ENCODE data around the gene CHRDL2.

DNA sequence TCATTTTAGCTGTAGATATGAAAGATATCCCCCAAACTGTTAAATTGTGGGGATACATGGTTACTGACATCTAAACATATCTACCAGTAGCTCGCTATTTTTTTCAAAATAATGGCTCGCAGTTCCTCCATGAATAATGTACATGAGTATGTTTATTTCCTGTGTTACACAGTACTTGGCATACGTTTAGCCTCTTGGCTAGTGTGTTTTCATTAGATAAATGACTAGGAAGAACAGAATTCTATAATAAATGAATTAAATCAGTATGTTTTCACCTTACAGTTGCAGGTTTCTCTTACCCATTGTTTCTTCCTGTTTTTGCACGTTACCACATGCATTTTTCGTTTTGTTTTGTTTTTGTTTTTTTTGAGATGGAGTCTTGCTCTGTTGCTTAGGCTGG lies 39.2 kb upstream of the CHRDL2 start:
- TF ChIP-seq, protein P1, sequence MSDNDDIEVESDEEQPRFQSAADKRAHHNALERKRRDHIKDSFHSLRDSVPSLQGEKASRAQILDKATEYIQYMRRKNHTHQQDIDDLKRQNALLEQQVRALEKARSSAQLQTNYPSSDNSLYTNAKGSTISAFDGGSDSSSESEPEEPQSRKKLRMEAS (IDR thresholded peaks at IDR 0.05): no peak
- TF ChIP-seq CTCF (IDR thresholded peaks at IDR 0.05 in 2 of 3, conservative IDR thresholded peaks at IDR 0.05 in 1 of 3; ENCODE audit: borderline replicate concordance in 1 of 3, insufficient read depth in 1 of 3, low read depth in 2 of 3, low read length in 2 of 3) (no peak), CEBPB (IDR thresholded peaks at IDR 0.05; ENCODE audit: low read depth) (no peak), POLR2AphosphoS5 (IDR thresholded peaks at IDR 0.05; ENCODE audit: low read depth, low read length) (no peak), SIN3A (IDR thresholded peaks at IDR 0.05; ENCODE audit: low read depth) (no peak), POLR2A (IDR thresholded peaks at IDR 0.05; ENCODE audit: borderline replicate concordance, extremely low read depth, insufficient read depth, insufficient read length) (no peak), EGR1 (IDR thresholded peaks at IDR 0.05; ENCODE audit: low read depth) (no peak), RAD21 (IDR thresholded peaks at IDR 0.05; ENCODE audit: low read depth) (no peak), JUND (IDR thresholded peaks at IDR 0.05) (no peak), YY1 (IDR thresholded peaks at IDR 0.05; ENCODE audit: extremely low read depth, insufficient replicate concordance, low read depth, low read length) (no peak), EZH2 (IDR thresholded peaks at IDR 0.05) (no peak), REST (IDR thresholded peaks at IDR 0.05; ENCODE audit: low read depth) (no peak)

All from HCT116 (cell line).